Adrenal gland (tissue), 12 donors: Measurements from ENCODE around the gene RSPO4. TPM values are rescaled to one million over a fixed set of nuclear protein-coding genes. Genes with fewer than 3 reads are reported as not detected.

ENCODE experiments used
- DNase-seq, 7 donors: peaks; one replicate each; pipeline ENCODE4 v3.0.0-alpha.2; 2019 to 2020
- H3K27ac ChIP-seq, 5 donors: fragments of 200-600 bp; sonication (generic) in 4 of 5; 1 replicate in 3 of 5; 2 replicates in 2 of 5; pipeline versions ENCODE4 v1.5.1 to v1.8.0; 2016 to 2020; ENCODE audit warnings: mild to moderate bottlenecking in 1 of 5
- H3K27me3 ChIP-seq: fragments of 200-600 bp; 2 replicates; pipeline ENCODE4 v1.8.0; 2021
- H3K36me3 ChIP-seq, 2 donors: fragments of 200-600 bp; replicated peaks in 1 of 2; 1 replicate in 1 of 2; 2 replicates in 1 of 2; pipeline versions ENCODE4 v1.5.1 to v1.8.0; 2018 to 2022
- H3K4me1 ChIP-seq, 2 donors: fragments of 200-600 bp; replicated peaks in 1 of 2; 1 replicate in 1 of 2; 2 replicates in 1 of 2; pipeline versions ENCODE4 v1.5.1 to v1.8.0; 2018 to 2021
- H3K4me3 ChIP-seq, 4 donors: fragments of 200-600 bp; sonication (generic) in 3 of 4; one replicate each; pipeline ENCODE4 v1.5.1; 2016 to 2018
- H3K9me3 ChIP-seq, 3 donors: fragments of 200-600 bp; sonication (generic) in 1 of 3; replicated peaks in 1 of 3; 1 replicate in 2 of 3; 2 replicates in 1 of 3; pipeline versions ENCODE4 v1.5.1 to v1.8.0; 2016 to 2021
- POLR2A ChIP-seq, 2 donors: fragments of 450-650 bp; IDR thresholded peaks; one replicate each; pipeline ENCODE4 v1.6.1; 2017; ENCODE audit warnings: antibody characterized with exemption in 2 of 2, mild to moderate bottlenecking in 2 of 2, moderate library complexity in 1 of 2
- WGBS, 4 donors: extraction: QIAGEN DNeasy Blood & Tissue Kit in 2 of 4; methylation state at CpG; one replicate each; pipeline versions ENCODE4 v1.1.5 to v1.1.7; 2013 to 2017; 5-methylcytosine and 5-hydroxymethylcytosine counted together
- intact Hi-C, 2 donors: fragments of 100-400 bp; cut with DNase I; formaldehyde crosslinking; loops; one replicate each; pipeline versions ENCODE4 v1.14.1 to v1.15.0; 2022 to 2023
- polyA plus RNA-seq, 3 donors: library from polyadenylated mRNA; stranded (reverse); fragments of 200-250 nt in 2 of 3; fragments of 350-450 nt in 1 of 3; fragmentation: Illumina TruSeq in 1 of 3; extraction: RNeasy Lipid Tissue Mini Kit (QIAGEN cat#74804) in 1 of 3; gene quantifications; one replicate each; pipeline ENCODE4 v1.2.3, GENCODE V29; 2013 to 2014
- total RNA-seq, 9 donors: library from RNA; depleted of rRNA in 4 of 9; stranded (reverse); fragments of >200 nt in 4 of 9; fragments of 120-200 nt in 1 of 9; fragmentation: NEBNext Ultra II Directional in 1 of 9; extraction: Animal tissue kit (Norgen Biotek cat#: 25700) in 1 of 9; gene quantifications; one replicate each; pipeline versions ENCODE4 v1.1.0 to v1.2.4, GENCODE V29; 2013 to 2023
- TF ChIP-seq, protein P1 (sequence below), 6 experiments: fragments of 450-650 bp in 4 of 6; fragments of 200-600 bp in 2 of 6; sonication (generic) in 1 of 6; IDR thresholded peaks; 1 replicate in 5 of 6; 2 replicates in 1 of 6; pipeline versions ENCODE4 v1.5.1 to v1.8.0; 2016 to 2021; ENCODE audit warnings: antibody characterized with exemption in 6 of 6, mild to moderate bottlenecking in 2 of 6, moderate library complexity in 1 of 6
- donor health status: healthy with polysubstance abuse.
- donor health status: Bipolar disorder and iron deficiency.
- donor health status: DM: yes; HTN: yes; CAD: no.
- donor health status: DM: no; HTN: no; CAD: no.
- donor health status: DM: no; HTN: no; CAD: no.
- donor health status: DM: yes; HTN: yes; CAD: no.

Gene RSPO4
- total and polyA plus RNA-seq, 12 donors: 0.06 to 0.64 (median 0.20) TPM; not detected in 5

DNA sequence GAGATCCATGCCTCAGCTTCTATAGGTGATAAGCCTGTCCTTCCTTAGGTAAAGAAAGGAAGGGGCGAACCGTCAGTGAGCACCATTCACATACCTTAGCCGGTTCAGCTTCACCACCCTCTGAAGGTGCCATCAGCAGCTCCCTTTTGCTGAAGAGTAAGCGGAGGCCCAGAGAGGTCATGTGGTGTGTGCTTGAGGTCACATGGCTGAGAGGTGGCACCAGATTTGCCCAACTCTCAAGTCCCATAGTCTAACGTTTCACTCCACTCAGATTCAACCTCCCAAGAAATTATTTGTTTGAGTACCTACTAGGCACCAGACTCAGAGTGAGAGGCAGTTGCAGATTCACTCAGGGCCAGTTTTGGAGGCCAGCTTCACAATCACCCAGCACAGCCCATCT is 18.5 kb upstream of the RSPO4 start:
- TF ChIP-seq POLR2A (IDR thresholded peaks at IDR 0.05): no peak
- TF ChIP-seq, protein P1, sequence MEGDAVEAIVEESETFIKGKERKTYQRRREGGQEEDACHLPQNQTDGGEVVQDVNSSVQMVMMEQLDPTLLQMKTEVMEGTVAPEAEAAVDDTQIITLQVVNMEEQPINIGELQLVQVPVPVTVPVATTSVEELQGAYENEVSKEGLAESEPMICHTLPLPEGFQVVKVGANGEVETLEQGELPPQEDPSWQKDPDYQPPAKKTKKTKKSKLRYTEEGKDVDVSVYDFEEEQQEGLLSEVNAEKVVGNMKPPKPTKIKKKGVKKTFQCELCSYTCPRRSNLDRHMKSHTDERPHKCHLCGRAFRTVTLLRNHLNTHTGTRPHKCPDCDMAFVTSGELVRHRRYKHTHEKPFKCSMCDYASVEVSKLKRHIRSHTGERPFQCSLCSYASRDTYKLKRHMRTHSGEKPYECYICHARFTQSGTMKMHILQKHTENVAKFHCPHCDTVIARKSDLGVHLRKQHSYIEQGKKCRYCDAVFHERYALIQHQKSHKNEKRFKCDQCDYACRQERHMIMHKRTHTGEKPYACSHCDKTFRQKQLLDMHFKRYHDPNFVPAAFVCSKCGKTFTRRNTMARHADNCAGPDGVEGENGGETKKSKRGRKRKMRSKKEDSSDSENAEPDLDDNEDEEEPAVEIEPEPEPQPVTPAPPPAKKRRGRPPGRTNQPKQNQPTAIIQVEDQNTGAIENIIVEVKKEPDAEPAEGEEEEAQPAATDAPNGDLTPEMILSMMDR (IDR thresholded peaks at IDR 0.05): no peak

GRCh38 chr20:1019344-1019743 is 17.2 kb upstream of the RSPO4 start:
- no peaks in the 10 kb centered on the region for H3K36me3 ChIP-seq
- no peak for DNase-seq
- H3K4me1 ChIP-seq: no peaks in the 10 kb centered on the region
- H3K27ac ChIP-seq: no peak overlapping the region
- H3K4me3 ChIP-seq: no peak overlapping the region
- no peaks in the 10 kb centered on the region for H3K9me3 ChIP-seq
- WGBS, 4 donors: 42 to 58% (median 45%) methylated on average over 2 of the region's 2 CpGs
- H3K27me3 ChIP-seq: no peaks in the 10 kb centered on the region
- intact Hi-C loops: no loop called here
- TF ChIP-seq, protein P1 (IDR thresholded peaks at IDR 0.05): no peak
- TF ChIP-seq POLR2A (IDR thresholded peaks at IDR 0.05): no peak

More for the DNA sequence above, 18.5 kb upstream of the RSPO4 start:
- Histone ChIP-seq H3K4me3 (no peak overlapping the region), H3K27me3 (no peaks in the 10 kb centered on the region), H3K4me1 (no peaks in the 10 kb centered on the region), H3K9me3 (no peaks in the 10 kb centered on the region), H3K36me3 (no peaks in the 10 kb centered on the region), H3K27ac (no peak overlapping the region)
- no peak for DNase-seq
- WGBS, 4 donors: 78 to 92% (median 86%) methylated on average over 5 of the region's 5 CpGs
- intact Hi-C loops: no loop called here

GRCh38 chr20:1017677-1018076 is 15.6 kb upstream of the RSPO4 start:
- no peaks in the 10 kb centered on the region for H3K36me3 ChIP-seq
- no peaks in the 10 kb centered on the region for H3K27me3 ChIP-seq
- intact Hi-C loops: no loop called here
- no peaks in the 10 kb centered on the region for H3K4me1 ChIP-seq
- 48 to 59% (median 51%) methylated on average over 5 of the region's 5 CpGs for WGBS, 4 donors
- H3K4me3 ChIP-seq: no peak overlapping the region
- no peak overlapping the region for H3K27ac ChIP-seq
- DNase-seq: no peak
- TF ChIP-seq, protein P1 (IDR thresholded peaks at IDR 0.05): no peak
- TF ChIP-seq POLR2A (IDR thresholded peaks at IDR 0.05): no peak
- H3K9me3 ChIP-seq: no peaks in the 10 kb centered on the region

DNA sequence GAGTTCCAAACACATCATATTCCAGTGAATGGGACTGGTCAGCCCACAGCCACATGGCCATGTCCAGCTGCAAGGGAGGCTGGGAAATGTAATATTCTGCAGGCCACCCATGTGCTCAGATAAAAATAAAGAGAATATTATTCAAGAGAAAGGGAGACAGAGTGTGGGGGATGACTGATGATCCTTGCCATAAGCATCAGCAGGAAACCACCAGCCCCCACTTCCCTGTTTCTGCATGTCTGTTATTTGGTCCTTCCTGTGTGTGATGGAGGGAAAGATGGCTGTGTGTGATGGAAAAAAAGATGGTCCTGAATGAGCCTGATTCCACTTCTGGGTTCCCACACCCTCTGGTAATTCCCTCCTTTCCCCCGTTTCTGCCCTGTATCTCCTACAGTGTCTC is 13.1 kb upstream of the RSPO4 start:
- Histone ChIP-seq H3K9me3 (no peaks in the 10 kb centered on the region), H3K27ac (no peak overlapping the region), H3K4me3 (no peak overlapping the region), H3K27me3 (no peaks in the 10 kb centered on the region), H3K36me3 (no peaks in the 10 kb centered on the region), H3K4me1 (no peaks in the 10 kb centered on the region)
- no peak for TF ChIP-seq POLR2A (IDR thresholded peaks at IDR 0.05)
- TF ChIP-seq, protein P1 (IDR thresholded peaks at IDR 0.05): no peak
- WGBS, 4 donors: 44 to 70% (median 57%) methylated on average over 1 of the region's 1 CpG
- no peak for DNase-seq
- intact Hi-C loops: no loop called here
